Heart left ventricle (tissue), 16 donors: ENCODE results near the gene SPOPL. TPM values are rescaled to one million over a fixed set of nuclear protein-coding genes. Genes with fewer than 3 reads are reported as not detected.
"Not testable (repeated sequence)": the region's sequence is repeated elsewhere in the genome, so short reads cannot be mapped to it uniquely, and the experiment has no call there.

ENCODE experiments used
- ATAC-seq, 4 donors: fragments of 200-7000 bp; cut with Tn5 transposase; one replicate each; pipeline ENCODE4 v1.9.1; 2020 to 2022; ENCODE audit warnings: moderate library complexity in 4 of 4, mild to moderate bottlenecking in 3 of 4, moderate number of reproducible peaks in 1 of 4
- DNase-seq, 5 donors: peaks; one replicate each; pipeline ENCODE4 v3.0.0-alpha.2; 2020
- H3K27ac ChIP-seq, 12 donors: fragments of 200-600 bp; sonication (generic) in 4 of 12; one replicate each; pipeline versions ENCODE4 v1.5.0 to v1.8.0; 2016 to 2022; ENCODE audit warnings: mild to moderate bottlenecking in 2 of 12
- H3K27me3 ChIP-seq, 9 donors: fragments of 200-600 bp; sonication (generic) in 2 of 9; one replicate each; pipeline versions ENCODE4 v1.5.1 to v1.8.0; 2016 to 2022; ENCODE audit warnings: mild to moderate bottlenecking in 3 of 9
- H3K36me3 ChIP-seq, 9 donors: fragments of 200-600 bp; sonication (generic) in 2 of 9; one replicate each; pipeline versions ENCODE4 v1.5.0 to v1.8.0; 2018 to 2022; ENCODE audit warnings: mild to moderate bottlenecking in 2 of 9
- H3K4me1 ChIP-seq, 12 donors: fragments of 200-600 bp; sonication (generic) in 4 of 12; one replicate each; pipeline versions ENCODE4 v1.5.0 to v1.8.0; 2016 to 2022; ENCODE audit warnings: mild to moderate bottlenecking in 3 of 12
- H3K4me3 ChIP-seq, 12 donors: fragments of 200-600 bp; sonication (generic) in 4 of 12; one replicate each; pipeline versions ENCODE4 v1.5.0 to v1.8.0; 2017 to 2022; ENCODE audit warnings: mild to moderate bottlenecking in 9 of 12, moderate library complexity in 4 of 12
- H3K9me3 ChIP-seq, 12 donors: fragments of 200-600 bp; sonication (generic) in 4 of 12; one replicate each; pipeline versions ENCODE4 v1.5.0 to v1.8.0; 2016 to 2022; ENCODE audit warnings: mild to moderate bottlenecking in 1 of 12
- CTCF ChIP-seq, 12 donors: fragments of 200-600 bp; sonication (generic) in 4 of 12; IDR thresholded peaks; one replicate each; pipeline versions ENCODE4 v1.5.0 to v1.8.0; 2018 to 2022; ENCODE audit warnings: antibody characterized with exemption in 12 of 12, mild to moderate bottlenecking in 5 of 12
- POLR2A ChIP-seq, 2 donors: fragments of 450-650 bp; IDR thresholded peaks; one replicate each; pipeline ENCODE4 v1.6.1; 2017; ENCODE audit warnings: antibody characterized with exemption in 2 of 2, mild to moderate bottlenecking in 2 of 2, moderate library complexity in 2 of 2
- WGBS, 4 donors: extraction: QIAGEN DNeasy Blood & Tissue Kit in 2 of 4; methylation state at CpG; one replicate each; pipeline versions ENCODE4 v1.1.5 to v1.1.7; 2013 to 2018; 5-methylcytosine and 5-hydroxymethylcytosine counted together
- intact Hi-C, 10 donors: fragments of 100-400 bp; cut with DNase I; formaldehyde crosslinking; loops; one replicate each; pipeline versions ENCODE4 v1.11.1 to v1.14.2; 2022
- polyA plus RNA-seq, 2 donors: library from polyadenylated mRNA; stranded (reverse); fragments of 200-250 nt; gene quantifications; one replicate each; pipeline ENCODE4 v1.2.3, GENCODE V29; 2013
- total RNA-seq, 9 donors: library from RNA; depleted of rRNA in 2 of 9; stranded (reverse); fragments of >200 nt in 2 of 9; fragmentation: NEBNext Ultra II Directional in 3 of 9; extraction: Animal tissue kit (Norgen Biotek cat#: 25700) in 3 of 9; gene quantifications; one replicate each; pipeline versions ENCODE4 v1.1.0 to v1.2.4, GENCODE V29; 2016 to 2023
- donor health status: ischemic (EF 13 %, LVEDD 7.1; RV severe dilation, severe dysfunction).
- donor health status: healthy with polysubstance abuse.
- donor health status: DM: no; HTN: yes; CAD: no.
- donor health status: DM: no; HTN: no; CAD: no.
- donor health status: ischemic (EF 25% LVEDD 6.9; RV normal size, moderate dysfunction).
- donor health status: ischemic (EF 25% LVEDD 5.7; RV mildly dilated, moderate dysfunction).
- donor health status: healthy.
- donor health status: DM: yes; HTN: yes; CAD: no.
- donor health status: ischemic (EF 35%, LVEDD 5.7; RV mildly dilated, moderate dysfunction).
- donor health status: nonischemic (EF 11% LVEDD 7.7; RV severe dilation, severe dysfunction).
- donor health status: DM: yes; HTN: yes; CAD: no.
- donor health status: PGD.
- donor health status: ischemic (EF 29% LVEDD 5.4; RV normal size, mild dysfunction).
- donor health status: nonischemic (EF 23%, LVEDD 6.1; RV moderate dilation, normal function).

Gene SPOPL
- total and polyA plus RNA-seq, 11 donors, result 3.0 to 20.6 (median 14.9) TPM

- intact Hi-C loops, result loop anchor here in 2 of 10 donors (10.0 kb wide), 1 partner anchor 308 kb away; the partner anchor contains the start of gene NXPH2 (in 2 of the 2)
- H3K27ac ChIP-seq, result no peak overlapping the region
- no peak overlapping the region for H3K4me3 ChIP-seq
- H3K4me1 ChIP-seq, result peaks cover 0 to 12% (median 0%) of the 10 kb centered on the region in 12 donors
- no peaks in the 10 kb centered on the region for H3K36me3 ChIP-seq
- no peaks in the 10 kb centered on the region for H3K27me3 ChIP-seq
- DNase-seq (no peak), ATAC-seq (peak in 2 of 4 donors; percentile 39 to 41)
- H3K9me3 ChIP-seq, result no peaks in the 10 kb centered on the region
- TF ChIP-seq POLR2A (IDR thresholded peaks at IDR 0.05) (no peak), CTCF (IDR thresholded peaks at IDR 0.05) (peak in 3 of 12 donors; percentile 7 to 24 (median 9))
- 92 to 97% (median 96%) methylated on average over 4 of the region's 4 CpGs for WGBS, 4 donors
Measured at GRCh38 chr2:138476940-138477339, 24.6 kb upstream of the SPOPL start.

DNA sequence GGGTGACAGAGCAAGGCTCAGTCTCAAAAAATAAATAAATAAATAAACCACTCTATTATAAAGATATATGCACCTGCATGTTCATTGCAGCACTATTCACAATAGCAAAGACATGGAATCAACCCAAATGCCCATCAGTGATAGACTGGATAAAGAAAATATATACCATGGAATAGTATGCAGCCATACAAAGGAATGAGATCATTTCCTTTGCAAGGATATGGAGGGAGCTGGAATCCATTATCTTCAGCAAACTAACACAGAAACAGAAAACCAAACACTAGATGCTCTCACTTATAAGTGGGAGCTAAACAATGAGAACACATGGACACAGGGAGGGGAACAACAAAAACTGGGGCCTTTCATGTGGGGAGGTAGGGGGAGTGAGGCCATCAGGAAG lies 18.8 kb upstream of the SPOPL start:
- H3K9me3 ChIP-seq, H3K4me3 ChIP-seq, H3K36me3 ChIP-seq, H3K27me3 ChIP-seq, H3K4me1 ChIP-seq, ATAC-seq, H3K27ac ChIP-seq, intact Hi-C loops, DNase-seq: not testable (repeated sequence)

DNA sequence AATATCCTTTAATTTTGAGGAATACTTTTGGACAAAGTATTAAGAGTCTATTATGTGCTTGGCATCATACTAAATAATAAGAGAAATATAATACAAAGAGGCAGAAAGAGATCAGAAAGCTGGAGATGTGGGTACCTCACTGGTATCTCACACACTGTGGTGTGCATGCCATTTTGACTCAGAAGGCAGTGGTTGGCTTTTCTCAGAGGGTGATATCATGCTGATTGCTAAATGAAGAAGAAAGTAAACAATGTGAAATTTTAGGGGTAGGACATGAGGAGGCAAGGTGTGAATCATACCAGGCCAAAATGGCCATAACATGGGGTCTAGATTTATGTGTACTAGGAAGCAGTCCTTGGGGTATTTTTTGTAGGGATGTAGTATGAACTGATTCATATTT lies 16.6 kb upstream of the SPOPL start:
- Histone ChIP-seq H3K27ac (no peak overlapping the region), H3K27me3 (no peaks in the 10 kb centered on the region), H3K4me3 (no peak overlapping the region), H3K9me3 (no peaks in the 10 kb centered on the region), H3K4me1 (no peaks in the 10 kb centered on the region), H3K36me3 (no peaks in the 10 kb centered on the region)
- DNase-seq (no peak), ATAC-seq (no peak)
- no peak for TF ChIP-seq CTCF (IDR thresholded peaks at IDR 0.05)
- TF ChIP-seq POLR2A (IDR thresholded peaks at IDR 0.05), result no peak
- intact Hi-C loops, result no loop called here

- intact Hi-C loops, result no loop called here
Measured at GRCh38 chr2:138486363-138487198, 15.0 kb upstream of the SPOPL start.

More at GRCh38 chr2:138486363-138487198, 15.0 kb upstream of the SPOPL start:
- H3K4me3 ChIP-seq, result no peak overlapping the region
- TF ChIP-seq CTCF (IDR thresholded peaks at IDR 0.05), result no peak
- no peak for TF ChIP-seq POLR2A (IDR thresholded peaks at IDR 0.05)
- H3K4me1 ChIP-seq, result no peaks in the 10 kb centered on the region
- H3K36me3 ChIP-seq, result no peaks in the 10 kb centered on the region
- H3K27me3 ChIP-seq, result no peaks in the 10 kb centered on the region
- 47 to 63% (median 55%) methylated on average over 2 of the region's 2 CpGs for WGBS, 4 donors
- ATAC-seq (no peak), DNase-seq (no peak)
- no peak overlapping the region for H3K27ac ChIP-seq
- H3K9me3 ChIP-seq, result no peaks in the 10 kb centered on the region
